Thymus (tissue), 2 donors: ENCODE measurements around the gene FCMR. TPM values are rescaled to one million over a fixed set of nuclear protein-coding genes. Genes with fewer than 3 reads are reported as not detected.

ENCODE experiments used
- polyA plus RNA-seq: library from polyadenylated mRNA; stranded (reverse); fragments of 200-250 nt; gene quantifications from one replicate; pipeline ENCODE4 v1.2.3, GENCODE V29; 2013
- total RNA-seq: library from RNA; stranded (reverse); fragments of 120-200 nt; gene quantifications from one replicate; pipeline ENCODE4 v1.2.4, GENCODE V29; 2013
- donor health status: healthy.

Gene FCMR
- total and polyA plus RNA-seq, 2 donors: 38.9 to 59.0 TPM

Other genes starting within 250 kb of the FCMR start
- gene MAPKAPK2, start 237.0 kb downstream of the FCMR start, total RNA-seq: 36.4 TPM
- gene MAPKAPK2, start 237.0 kb downstream of the FCMR start, polyA plus RNA-seq: 72.3 TPM
- gene IL19, start 151.2 kb downstream of the FCMR start, total RNA-seq: 0.28 TPM
- gene IL19, start 151.2 kb downstream of the FCMR start, polyA plus RNA-seq: 1.0 TPM
- 1.8 TPM for gene IL10, start 149.4 kb downstream of the FCMR start, total RNA-seq
- 19.1 TPM for gene IL10, start 149.4 kb downstream of the FCMR start, polyA plus RNA-seq
- gene IL20, start 56.3 kb downstream of the FCMR start, total RNA-seq: 0.05 TPM
- gene IL20, start 56.3 kb downstream of the FCMR start, polyA plus RNA-seq: 0.66 TPM
- gene IL24, start 24.5 kb downstream of the FCMR start, total RNA-seq: 0.09 TPM
- gene IL24, start 24.5 kb downstream of the FCMR start, polyA plus RNA-seq: 0.50 TPM
- gene PIGR, start 24.5 kb upstream of the FCMR start, total RNA-seq: 0.24 TPM
- gene PIGR, start 24.5 kb upstream of the FCMR start, polyA plus RNA-seq: 1.1 TPM
- gene FCAMR, start 48.5 kb upstream of the FCMR start, total RNA-seq: 0.19 TPM
- gene FCAMR, start 48.5 kb upstream of the FCMR start, polyA plus RNA-seq: 0.43 TPM
- 0.05 TPM for gene C1orf116, start 110.8 kb upstream of the FCMR start, total RNA-seq
- gene C1orf116, start 110.8 kb upstream of the FCMR start, polyA plus RNA-seq: 0.98 TPM
- 11.5 TPM for gene YOD1, start 129.3 kb upstream of the FCMR start, total RNA-seq
- 10.5 TPM for gene YOD1, start 129.3 kb upstream of the FCMR start, polyA plus RNA-seq
- 6.7 TPM for gene PFKFB2, start 131.3 kb upstream of the FCMR start, total RNA-seq
- gene PFKFB2, start 131.3 kb upstream of the FCMR start, polyA plus RNA-seq: 31.0 TPM
- 0.71 TPM for gene C4BPB, start 166.9 kb upstream of the FCMR start, total RNA-seq
- 1.1 TPM for gene C4BPB, start 166.9 kb upstream of the FCMR start, polyA plus RNA-seq
- 0.09 TPM for gene C4BPA, start 182.3 kb upstream of the FCMR start, total RNA-seq
- 0.32 TPM for gene C4BPA, start 182.3 kb upstream of the FCMR start, polyA plus RNA-seq